GM12892 (cell line): Measurements from ENCODE around the gene C10orf71.

ENCODE experiments used
- POLR2AphosphoS5 ChIP-seq: IDR thresholded peaks from 2 replicates; pipeline ENCODE4 v1.6.1; 2011; ENCODE audit warnings: low read depth, low read length, control low read depth
- TAF1 ChIP-seq: IDR thresholded peaks from 2 replicates; pipeline ENCODE4 v1.6.1; 2011; ENCODE audit warnings: low read depth, mild to moderate bottlenecking, control low read depth, low read length, borderline replicate concordance

DNA sequence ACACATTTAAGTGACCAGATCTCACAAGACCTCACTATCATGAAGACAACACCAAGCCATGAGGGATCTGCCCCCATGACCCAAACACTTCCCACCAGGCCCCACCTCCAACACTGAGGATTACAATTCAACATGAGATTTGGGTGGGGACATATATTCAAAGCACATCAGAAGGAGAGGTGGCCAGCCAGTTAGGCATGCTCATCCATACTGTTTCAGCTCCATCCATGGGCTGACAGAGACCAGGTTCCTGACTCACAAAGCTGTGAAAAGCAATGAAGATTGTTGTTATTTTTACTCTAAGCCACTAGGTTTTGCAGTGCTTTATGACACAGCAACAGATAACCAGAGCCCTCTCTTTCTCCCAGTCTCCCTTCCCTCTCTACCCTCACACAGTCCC lies 36.0 kb downstream of the C10orf71 start:
- TF ChIP-seq POLR2AphosphoS5 (no peak), TAF1 (no peak)
